Measurements from ENCODE around the gene TESK1. TPM values are rescaled to one million over a fixed set of nuclear protein-coding genes. Genes with fewer than 3 reads are reported as not detected.

TESK1 gene
- total RNA-seq, 2 experiments from 2014 or later, result 27.9 to 37.1 TPM

DNA sequence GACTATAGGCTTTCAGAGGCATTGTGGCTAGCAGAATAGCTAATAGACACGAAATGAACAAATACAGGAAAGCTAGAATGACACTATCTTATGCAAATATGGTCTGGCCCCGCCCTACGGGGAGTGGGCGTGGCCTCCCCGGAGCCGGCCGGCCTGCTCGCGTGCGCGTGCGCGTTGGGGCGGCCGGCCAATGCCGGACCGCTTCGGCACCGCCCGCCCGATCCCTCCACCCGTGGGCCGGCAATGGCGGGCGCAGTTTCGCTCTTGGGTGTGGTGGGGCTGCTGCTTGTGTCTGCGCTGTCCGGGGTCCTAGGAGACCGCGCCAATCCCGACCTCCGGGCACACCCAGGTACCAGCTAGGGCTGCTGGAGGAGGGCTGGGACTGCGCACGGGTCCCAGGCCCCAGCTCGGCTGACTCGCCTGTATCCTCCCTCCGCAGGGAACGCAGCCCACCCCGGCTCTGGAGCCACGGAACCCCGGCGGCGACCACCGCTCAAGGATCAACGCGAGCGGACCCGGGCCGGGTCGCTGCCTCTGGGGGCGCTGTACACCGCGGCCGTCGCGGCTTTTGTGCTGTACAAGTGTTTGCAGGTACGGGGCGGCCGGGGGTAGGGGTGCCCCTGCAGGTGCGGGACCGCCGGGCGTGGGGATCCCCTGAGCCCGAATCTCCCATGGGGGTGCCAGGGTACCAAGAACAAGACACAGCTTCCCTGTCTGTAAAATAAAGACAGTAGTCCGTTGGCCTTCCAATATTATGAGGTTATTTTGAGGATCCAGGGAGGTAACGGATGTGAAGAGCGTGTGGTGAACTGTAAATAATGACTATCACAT is 53.3 kb downstream of the TESK1 start, which contains the start of gene CCDC107:
TSS of gene CCDC107 (plus strand) at position 156 of the 831 bp plus-strand sequence. CDS start at position 244, 88 bp downstream.
- Mint-ChIP-seq H3K27ac (peak within 1 kb of the TSS; percentile 95), H3K4me3 (peak within 1 kb of the TSS; percentile 84), H3K4me1 (peaks cover 66% of the 10 kb centered on the region), H3K27me3 (peaks cover 4% of the 10 kb centered on the region), H3K36me3 (peaks cover 29% of the 10 kb centered on the region), H3K9me3 (ENCODE audit: low read depth) (no peaks in the 10 kb centered on the region)
- CTCF ChIA-PET, result interaction anchor here (0.6 to 14.2 kb wide), 32 partner anchors 8 to 224 kb away, joined by 3 to 208 read pairs (median 4); partner anchors contain the start of genes CD72, CREB3, RGP1 and SIT1
- ATAC-seq (peak; percentile 71), DNase-seq (peak; percentile 86)

DNA sequence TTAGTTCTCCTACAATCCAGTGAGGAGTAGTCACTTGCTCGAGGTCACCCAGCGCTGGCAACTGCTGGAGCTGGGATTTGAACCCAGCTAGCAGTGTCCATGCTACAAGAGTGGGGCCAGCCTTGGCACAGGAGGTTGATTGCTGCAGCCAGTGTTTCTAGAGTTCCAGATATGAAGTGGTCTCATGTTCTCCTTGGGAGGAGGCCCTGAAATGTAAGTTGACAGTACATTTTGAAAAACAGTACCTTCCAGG is 53.8 kb downstream of the TESK1 start:
- Mint-ChIP-seq H3K27ac (peak overlapping the region; percentile 95), H3K9me3 (ENCODE audit: low read depth) (no peaks in the 10 kb centered on the region), H3K4me3 (peak overlapping the region; percentile 84), H3K4me1 (peaks cover 70% of the 10 kb centered on the region), H3K27me3 (peaks cover 4% of the 10 kb centered on the region), H3K36me3 (peaks cover 31% of the 10 kb centered on the region)
- CTCF ChIA-PET, result interaction anchor here (0.7 to 14.2 kb wide), 21 partner anchors 11 to 223 kb away, joined by 3 to 208 read pairs (median 9); partner anchors contain the start of genes CD72, CREB3, RGP1 and SIT1
- DNase-seq (no peak), ATAC-seq (no peak)

DNA sequence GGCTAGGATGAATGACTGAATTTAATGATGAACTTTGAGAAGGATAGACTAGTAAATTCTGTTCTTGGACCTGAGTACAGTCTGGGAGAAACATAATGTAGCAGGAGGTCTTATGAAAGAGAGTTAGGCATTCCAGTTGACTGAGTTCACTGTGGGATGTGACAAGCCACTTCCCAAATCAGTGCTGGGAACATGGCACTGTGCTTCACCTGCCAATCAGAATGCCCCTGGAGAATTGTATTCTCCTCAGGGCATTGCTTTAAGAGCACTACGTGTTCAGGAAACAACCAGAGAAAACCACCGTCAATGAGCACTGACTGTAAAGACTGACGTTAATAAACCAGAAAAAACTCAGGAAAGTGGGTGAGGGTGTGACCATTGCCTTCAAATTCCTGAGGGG is 54.3 kb downstream of the TESK1 start:
- DNase-seq (no peak), ATAC-seq (no peak)
- peaks cover 31% of the 10 kb centered on the region for H3K36me3 Mint-ChIP-seq
- peak overlapping the region; percentile 84 for H3K4me3 Mint-ChIP-seq
- CTCF ChIA-PET, result interaction anchor here (0.7 to 14.2 kb wide), 19 partner anchors 11 to 223 kb away, joined by 3 to 208 read pairs (median 10); partner anchors contain the start of genes CD72, CREB3, SIT1 and TESK1
- no peaks in the 10 kb centered on the region for H3K9me3 Mint-ChIP-seq (ENCODE audit: low read depth)
- H3K4me1 Mint-ChIP-seq, result peaks cover 75% of the 10 kb centered on the region
- H3K27me3 Mint-ChIP-seq, result peaks cover 4% of the 10 kb centered on the region
- peak overlapping the region; percentile 95 for H3K27ac Mint-ChIP-seq

Small RNAs within 50 kb of the gene (microRNA-seq; reads per million reads assigned to microRNA genes)
- not detected for gene MIR4667

Other genes starting within 250 kb of the TESK1 start
- gene RUSC2, start 115.2 kb upstream of the TESK1 start, total RNA-seq, result 1 to 10 TPM in 1 of 2 experiments, under 1 TPM in 1; 0.99 to 2.8 TPM
- gene CD72, start 13.2 kb downstream of the TESK1 start, total RNA-seq, result 10 to 100 TPM; 11.4 to 11.9 TPM
- 100 to 1,000 TPM; 144 to 155 TPM for gene SIT1, start 45.7 kb downstream of the TESK1 start, total RNA-seq
- over 10,000 TPM in 1 of 2 experiments, 1,000 to 10,000 TPM in 1; 6,751 to 13,083 TPM for gene RMRP, start 52.8 kb downstream of the TESK1 start, total RNA-seq
- 10 to 100 TPM; 28.7 to 29.4 TPM for gene CCDC107, start 53.0 kb downstream of the TESK1 start, total RNA-seq
- 10 to 100 TPM; 14.5 to 21.1 TPM for gene ARHGEF39, start 59.9 kb downstream of the TESK1 start, total RNA-seq
- gene CA9, start 68.7 kb downstream of the TESK1 start, total RNA-seq, result under 1 TPM; 0.21 to 0.85 TPM
- 10 to 100 TPM in 1 of 2 experiments, 1 to 10 TPM in 1; 6.1 to 12.1 TPM for gene TPM2, start 84.7 kb downstream of the TESK1 start, total RNA-seq
- gene TLN1, start 126.9 kb downstream of the TESK1 start, total RNA-seq, result 100 to 1,000 TPM; 372 to 374 TPM
- gene CREB3, start 127.4 kb downstream of the TESK1 start, total RNA-seq, result 10 to 100 TPM; 20.5 to 24.7 TPM
- 10 to 100 TPM; 57.7 to 58.8 TPM for gene GBA2, start 144.0 kb downstream of the TESK1 start, total RNA-seq
- 10 to 100 TPM; 21.0 to 23.6 TPM for gene RGP1, start 144.0 kb downstream of the TESK1 start, total RNA-seq
- not detected for gene MSMP, start 149.0 kb downstream of the TESK1 start, total RNA-seq
- gene NPR2, start 186.3 kb downstream of the TESK1 start, total RNA-seq, result 10 to 100 TPM; 12.4 to 13.4 TPM
- 1 to 10 TPM; 1.2 to 1.4 TPM for gene SPAG8, start 207.0 kb downstream of the TESK1 start, total RNA-seq
- gene HINT2, start 209.8 kb downstream of the TESK1 start, total RNA-seq, result 10 to 100 TPM; 68.9 to 73.5 TPM
- gene FAM221B, start 223.5 kb downstream of the TESK1 start, total RNA-seq, result not detected
- 1 to 10 TPM; 1.2 to 3.5 TPM for gene TMEM8B, start 224.0 kb downstream of the TESK1 start, total RNA-seq

Measured in activated CD8-positive, alpha-beta memory T cell treated with anti-CD3 and anti-CD28 coated beads, Interleukin-2, amount 10 ng/mL, durations not matched to agents 7 days and 5 days (primary cell).